HG02798 (cell line): ENCODE results near the gene PTER.

Experiments
- ATAC-seq: cut with Tn5 transposase; IDR thresholded peaks from one replicate; pipeline ENCODE4 v1.9.1; 2021; ENCODE audit warnings: mild to moderate bottlenecking; ENCODE audit not compliant: unreplicated experiment, poor library complexity

The PTER gene, protein sequence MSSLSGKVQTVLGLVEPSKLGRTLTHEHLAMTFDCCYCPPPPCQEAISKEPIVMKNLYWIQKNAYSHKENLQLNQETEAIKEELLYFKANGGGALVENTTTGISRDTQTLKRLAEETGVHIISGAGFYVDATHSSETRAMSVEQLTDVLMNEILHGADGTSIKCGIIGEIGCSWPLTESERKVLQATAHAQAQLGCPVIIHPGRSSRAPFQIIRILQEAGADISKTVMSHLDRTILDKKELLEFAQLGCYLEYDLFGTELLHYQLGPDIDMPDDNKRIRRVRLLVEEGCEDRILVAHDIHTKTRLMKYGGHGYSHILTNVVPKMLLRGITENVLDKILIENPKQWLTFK

DNA sequence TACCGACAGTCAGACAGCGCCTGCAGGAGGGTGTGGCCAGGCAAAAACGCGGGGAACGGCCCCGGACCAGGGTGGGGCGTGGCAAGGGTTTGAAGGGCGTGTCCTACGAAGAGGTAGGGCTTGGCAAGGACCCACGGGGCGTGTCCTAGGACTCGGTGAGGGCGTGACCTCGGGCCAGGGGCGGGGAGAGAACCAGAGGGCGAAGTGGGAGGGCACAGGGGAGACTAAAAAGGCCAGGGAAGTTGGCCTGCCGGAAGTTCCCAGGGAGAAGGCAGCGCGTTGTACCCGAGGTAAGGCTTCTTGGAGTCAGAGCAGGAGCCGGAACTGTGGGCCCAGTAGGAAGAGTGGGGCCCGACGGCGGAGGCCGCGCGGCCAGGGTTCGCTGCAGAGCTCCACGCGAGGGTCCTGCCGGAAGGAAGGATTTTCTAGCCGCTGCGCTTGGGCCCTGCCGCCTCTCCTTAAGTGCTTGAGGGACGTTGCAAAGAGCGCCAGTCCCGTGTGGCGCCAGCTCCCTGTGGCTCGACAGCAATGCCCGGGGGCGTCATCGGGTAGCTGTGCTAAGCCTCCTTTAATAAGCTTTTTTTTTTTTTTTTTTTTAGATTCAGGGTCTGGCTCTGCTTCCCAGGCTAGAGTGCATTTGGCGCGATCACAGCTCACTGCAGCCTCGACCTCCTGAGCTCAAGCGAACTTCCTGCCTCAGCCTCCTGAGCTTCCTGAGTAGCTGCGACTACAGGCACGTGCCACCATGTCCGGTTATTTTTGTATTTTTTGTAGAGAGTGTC, at the start of gene PTER:
Gene PTER, plus strand, starts transcription at position 253 of the 782 bp plus-strand sequence. CDS start 47,375 bp downstream, outside the sequence.
- ATAC-seq: peak; percentile 96

DNA sequence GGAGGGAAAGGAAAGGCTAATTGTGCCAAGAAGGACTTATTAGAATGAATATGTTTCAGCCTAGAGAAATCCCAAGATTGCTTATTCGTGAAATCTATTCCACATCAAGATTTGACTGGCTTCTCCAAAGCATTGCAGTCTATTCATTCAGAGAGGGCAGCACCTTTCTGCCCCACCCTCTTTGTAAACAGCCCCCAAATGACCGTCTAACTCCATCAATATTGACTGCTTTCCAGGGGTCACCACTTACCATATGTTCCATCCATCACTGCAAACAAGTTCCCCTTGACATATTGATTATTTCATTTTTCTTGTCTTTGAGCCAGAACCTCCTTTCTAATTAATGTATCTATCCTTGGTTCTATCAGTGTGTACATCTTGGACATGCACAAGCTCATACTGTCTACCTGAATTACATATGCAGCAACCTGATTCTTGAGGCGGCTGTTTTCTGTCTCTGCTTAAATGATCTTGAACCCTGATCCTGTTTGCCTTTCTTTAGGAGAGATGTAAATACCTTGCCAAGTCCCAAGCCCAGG, 44.2 kb upstream of the PTER start:
- no peak for ATAC-seq

DNA sequence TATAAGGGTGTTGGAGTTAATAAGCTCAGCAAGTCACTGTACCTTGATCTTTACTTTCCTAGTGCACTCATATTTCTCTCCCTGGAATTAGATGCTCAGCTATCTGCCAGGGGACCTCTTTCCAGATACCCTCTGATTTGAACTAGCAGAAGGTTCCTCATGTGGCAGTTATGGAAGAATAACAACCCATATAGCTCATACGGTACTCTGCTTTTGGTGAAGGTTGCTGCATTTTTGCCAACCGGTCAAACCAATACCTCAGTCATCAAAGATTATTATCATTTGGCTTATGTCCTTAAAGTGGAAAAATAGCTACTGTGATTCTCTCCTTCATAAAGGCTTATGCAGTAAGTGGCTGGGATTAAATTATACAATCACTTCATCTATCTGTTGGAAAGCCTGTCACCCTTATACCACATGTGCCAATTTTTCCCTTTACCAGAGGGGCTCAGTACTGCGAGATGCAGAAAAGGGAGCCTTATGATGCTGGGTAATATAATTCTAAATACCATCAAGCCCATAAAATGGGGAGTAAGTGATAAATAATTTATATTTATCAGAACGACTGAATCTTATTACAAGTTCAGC, 43.4 kb upstream of the PTER start:
- no peak for ATAC-seq

DNA sequence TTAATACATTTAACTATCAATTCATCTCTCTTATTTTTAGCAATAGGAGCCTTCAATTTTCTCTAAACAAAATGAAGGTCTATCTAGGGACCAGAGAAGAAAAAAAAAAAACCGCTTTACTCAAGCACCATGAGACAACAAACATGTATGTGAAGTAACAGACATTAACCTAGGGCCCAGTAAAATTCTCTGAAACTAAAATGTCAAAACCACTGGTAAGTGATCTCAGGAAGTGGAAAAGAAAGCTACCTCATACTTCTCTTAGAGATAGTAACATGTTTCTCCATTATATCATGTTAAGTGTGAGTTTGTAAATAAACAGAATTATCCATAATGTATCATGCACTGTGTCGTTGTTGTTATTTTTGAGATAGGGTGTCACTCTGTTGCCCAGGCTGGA, 35.4 kb upstream of the PTER start:
- ATAC-seq: no peak

DNA sequence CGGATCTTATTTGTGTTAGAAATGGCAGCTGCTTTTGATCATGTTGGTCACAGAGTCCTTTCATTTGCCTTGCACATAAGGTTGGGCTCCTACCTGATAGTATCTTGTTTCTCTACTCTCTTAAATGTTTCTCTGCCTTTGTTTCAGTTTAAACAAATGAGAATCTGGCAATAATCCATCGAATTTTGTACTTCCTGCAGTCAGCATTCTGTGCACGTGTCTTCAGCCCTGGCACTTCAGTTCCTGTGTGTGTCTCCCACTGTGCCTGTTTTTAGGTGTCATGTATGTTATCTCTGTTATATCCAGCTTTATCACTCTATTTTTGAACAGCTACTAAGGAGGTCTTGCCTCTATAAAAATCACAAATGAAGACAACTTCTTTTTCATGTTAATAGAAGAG, 28.4 kb upstream of the PTER start:
- no peak for ATAC-seq

DNA sequence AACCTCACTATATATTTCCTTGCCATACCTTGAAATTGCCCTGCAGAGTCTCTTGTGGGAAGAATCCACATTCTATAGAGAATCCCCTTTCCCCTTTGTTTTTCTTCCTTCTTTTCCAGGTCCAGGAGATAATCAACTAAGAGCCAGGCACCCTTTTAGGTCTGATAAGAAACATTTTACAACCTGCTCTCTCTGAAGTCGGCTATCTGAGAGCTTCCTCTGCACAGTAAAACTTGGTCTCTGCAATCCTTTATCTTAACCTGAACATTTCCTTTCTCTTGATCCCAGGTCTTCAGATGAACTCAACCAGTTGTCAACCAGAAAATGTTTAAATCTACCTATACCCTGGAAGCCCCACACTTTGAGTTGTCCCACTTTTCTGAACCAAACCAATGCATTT, 19.5 kb upstream of the PTER start:
- no peak for ATAC-seq

DNA sequence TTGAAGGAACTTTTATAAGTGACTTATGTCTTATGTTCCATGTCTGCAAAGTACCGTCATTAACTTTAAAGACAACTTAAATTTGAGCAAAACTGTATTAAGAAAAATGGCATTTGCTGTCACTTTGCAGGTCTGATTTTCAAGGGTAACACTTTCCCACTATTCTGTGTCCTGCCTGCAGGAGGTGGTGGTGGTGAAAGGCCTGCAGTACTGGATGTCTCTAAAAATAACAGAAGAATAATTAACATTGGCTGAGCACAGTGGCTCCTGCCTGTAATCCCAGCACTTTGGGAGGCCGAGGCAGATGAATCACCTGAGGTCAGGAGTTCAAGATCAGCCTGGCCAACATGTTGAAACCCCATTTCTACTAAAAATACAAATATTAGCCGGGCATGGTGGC, 13.2 kb upstream of the PTER start:
- ATAC-seq: no peak

DNA sequence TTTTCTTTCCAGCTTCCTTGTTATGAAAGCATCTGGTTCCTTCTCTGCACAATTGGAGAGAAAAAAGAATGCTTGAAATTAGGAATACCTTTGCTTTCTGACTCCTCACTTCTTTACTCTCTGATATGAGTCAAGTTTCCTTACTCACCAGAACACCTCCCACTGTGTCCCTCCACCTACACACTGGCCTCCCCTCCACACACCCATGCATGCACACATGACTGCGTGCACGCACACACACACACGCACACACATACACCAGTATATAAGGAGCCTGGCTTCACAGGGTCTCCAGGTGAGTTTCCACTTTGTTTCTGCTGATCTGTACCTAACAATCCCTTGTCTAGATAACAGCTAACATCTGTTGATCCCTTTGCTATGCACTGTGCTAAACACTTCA, 11.4 kb upstream of the PTER start:
- no peak for ATAC-seq

DNA sequence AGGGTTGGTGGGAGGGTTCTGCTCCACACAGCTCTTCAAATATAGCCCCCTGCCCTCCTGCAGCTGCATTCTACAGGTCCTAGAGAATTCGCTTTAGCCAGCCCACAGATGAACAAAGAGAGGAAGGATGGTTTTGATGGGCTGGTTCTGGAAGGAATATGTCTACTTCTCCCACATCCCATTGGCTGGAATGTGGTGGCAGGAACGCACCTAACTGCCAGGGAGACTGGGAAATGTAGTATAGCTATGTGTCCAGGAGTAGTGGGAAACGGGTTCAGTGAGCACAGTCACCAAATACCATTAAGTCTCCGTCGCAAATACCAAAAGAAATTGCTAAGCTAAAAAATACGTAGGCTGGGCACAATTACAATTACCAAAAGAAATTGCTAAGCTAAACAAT, 7.3 kb upstream of the PTER start:
- ATAC-seq: no peak

DNA sequence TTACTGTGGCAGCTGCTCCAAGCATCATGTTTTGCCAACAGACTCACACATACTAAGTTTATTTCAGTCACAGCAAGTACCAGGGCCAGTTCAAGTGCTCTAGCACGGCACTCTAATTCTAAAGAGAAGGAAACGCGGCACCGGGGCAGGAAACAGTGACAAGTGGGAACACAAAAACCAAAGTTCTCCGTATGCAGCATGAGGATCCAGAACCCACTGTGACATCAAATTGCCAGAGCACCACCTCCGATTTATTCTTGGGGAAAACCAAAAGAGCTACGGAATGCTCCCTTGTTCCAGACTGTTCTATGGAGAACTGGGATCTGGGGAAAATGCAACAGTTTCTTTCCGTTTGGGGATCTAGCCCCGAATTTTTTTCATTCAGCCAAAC, 448 bp upstream of the PTER start:
- ATAC-seq: peak; percentile 1

DNA sequence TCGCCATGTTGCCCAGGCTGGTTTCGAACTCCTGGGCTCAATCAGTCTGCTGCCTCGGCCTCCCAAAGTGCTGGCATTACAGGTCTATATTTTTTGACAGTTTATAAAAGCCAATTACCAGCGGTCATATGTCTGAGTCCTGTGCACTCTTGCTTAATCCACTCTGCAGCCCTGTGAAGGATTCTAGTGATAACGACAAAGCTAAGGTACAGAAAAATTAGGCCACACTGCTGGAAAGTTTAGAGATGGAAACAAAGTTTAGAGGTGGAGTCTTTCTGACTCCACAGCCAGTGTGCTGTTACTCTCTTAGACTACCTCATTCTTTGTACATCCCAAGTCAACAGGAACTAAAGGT, 707 bp downstream of the PTER start:
- ATAC-seq: no peak

DNA sequence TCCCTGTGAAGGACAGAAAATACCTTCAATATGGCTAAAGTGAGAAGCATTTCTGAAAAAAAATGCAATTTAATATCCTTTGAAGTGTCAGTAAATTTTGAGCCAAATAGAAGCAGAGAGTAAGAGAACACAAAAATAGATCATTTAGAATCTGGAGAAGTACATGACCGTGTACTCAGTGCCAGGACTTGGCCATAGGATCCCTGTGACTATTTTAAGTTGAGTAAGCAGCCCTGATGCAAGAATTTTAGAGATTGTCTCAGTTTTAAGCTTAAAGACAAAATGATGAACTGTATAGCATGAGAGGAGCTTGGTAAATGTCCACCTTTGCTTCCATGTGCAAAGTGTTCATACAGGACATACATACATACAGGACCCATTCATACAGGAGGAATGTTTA, 2.5 kb downstream of the PTER start:
- no peak for ATAC-seq

DNA sequence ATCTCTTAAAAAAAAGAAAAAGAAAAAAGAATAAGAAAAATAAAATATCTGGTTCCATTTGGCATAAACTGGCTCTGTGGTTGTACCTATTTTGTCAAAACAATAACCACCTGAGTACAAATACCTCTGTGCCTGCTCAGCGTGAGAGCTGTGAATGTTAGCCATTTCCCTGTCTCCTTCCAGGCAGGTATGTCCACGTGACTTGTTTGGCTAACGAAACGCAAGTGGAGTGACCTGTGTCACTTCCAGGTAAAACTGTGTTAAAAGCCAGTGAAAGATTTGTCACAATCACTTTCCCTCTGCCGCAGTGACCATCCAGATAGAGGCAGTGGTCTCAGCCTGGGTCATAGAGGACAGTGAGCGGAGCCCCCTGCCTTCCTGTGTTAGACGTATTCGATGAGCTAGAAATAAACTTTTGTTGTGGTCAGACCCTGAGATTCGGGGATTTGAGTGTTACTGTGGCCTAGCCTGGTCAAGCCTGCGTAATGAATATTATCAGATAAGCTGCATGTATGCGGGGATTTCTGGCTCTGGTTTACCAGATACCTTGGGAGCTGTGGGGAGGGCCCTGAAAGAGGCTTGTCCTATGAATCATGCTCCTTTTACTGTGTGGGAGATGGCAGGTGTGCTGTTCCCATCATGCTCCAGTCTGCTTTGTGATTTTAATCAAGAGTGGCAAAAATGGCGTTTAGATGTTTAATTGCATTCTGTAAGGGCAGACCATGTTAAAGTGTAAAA, 3.8 kb downstream of the PTER start:
- ATAC-seq: no peak

DNA sequence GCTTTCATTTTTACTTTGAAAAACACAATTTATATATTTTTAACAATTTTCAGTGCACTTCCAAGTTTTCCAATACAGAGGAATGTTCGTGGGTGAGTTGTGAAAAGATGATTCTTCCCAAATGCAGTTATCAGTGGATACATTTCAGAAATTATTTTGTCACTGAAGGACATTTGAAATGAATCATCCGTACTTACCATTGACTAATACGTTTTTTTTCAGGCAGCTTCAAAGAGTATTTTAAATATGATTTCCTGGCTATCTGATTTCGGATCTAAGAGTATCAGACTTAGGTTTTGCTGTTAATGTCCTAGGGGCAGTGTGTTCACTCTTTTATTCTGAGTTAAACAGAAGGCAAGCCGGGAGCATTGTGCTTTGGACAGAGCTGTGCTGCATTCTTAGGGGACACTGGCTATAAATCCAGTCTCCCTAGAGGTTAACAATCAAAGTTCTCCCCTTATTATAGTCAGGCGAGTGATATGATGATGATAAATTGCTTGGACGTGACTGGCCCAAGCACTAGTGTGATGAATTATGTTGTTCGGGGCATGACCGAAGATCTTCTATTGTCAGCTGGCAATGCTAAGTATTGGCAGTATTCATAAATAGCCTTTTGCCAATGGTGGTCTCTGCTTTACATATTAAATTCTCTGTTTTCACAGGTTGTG, 4.5 kb downstream of the PTER start:
- ATAC-seq: no peak

DNA sequence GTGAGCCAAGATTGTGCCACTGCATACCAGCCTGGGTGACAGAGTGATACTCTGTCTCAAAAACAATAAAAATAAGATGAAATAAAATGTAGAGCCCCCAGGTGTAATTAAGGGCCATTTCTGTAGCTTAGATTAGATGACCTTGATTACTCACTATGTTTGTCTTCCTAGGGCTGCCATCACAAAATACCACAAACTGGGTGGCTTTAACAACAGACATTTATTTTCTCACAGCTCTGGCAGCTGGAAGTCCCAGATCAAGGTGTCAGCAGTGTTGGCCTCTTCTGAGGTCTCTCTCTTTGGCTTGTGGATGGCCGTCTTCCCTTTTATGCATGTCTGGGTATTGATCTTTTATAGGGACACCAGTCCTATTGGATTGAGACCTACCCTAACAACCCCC, 6.1 kb downstream of the PTER start:
- ATAC-seq: no peak

DNA sequence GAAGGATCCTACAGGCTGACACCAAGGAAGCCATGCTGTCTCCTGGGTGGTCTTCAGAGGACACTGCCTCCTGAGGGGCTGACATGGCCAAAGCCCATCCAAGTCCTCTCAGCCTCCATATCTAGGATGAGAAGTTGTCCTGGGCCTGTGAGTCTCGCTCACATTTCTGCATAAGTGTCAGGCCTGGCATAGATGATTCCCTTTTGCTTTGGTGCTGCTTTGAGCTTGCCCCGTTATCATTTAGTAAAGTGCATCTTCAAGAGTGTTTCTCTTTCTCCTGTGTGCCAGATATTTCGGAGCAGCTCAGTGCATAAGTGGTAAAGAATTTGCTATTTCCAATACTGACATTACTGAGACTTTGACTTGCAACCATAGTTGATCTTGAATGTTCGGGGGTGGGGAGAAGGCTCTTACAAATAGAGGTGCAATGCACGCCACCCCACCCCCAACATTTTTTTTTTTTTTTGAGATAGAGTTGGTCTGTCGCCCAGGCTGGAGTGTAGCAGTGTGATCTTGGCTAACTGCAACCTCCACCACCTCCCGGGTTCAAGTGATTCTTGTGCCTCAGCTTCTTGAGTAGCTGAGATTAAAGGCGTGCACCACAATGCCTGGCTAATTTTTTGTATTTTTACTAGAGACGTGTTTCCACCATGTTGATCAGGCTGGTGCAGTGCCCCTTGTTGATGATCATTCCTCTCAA, 9.1 kb downstream of the PTER start:
- ATAC-seq: no peak

DNA sequence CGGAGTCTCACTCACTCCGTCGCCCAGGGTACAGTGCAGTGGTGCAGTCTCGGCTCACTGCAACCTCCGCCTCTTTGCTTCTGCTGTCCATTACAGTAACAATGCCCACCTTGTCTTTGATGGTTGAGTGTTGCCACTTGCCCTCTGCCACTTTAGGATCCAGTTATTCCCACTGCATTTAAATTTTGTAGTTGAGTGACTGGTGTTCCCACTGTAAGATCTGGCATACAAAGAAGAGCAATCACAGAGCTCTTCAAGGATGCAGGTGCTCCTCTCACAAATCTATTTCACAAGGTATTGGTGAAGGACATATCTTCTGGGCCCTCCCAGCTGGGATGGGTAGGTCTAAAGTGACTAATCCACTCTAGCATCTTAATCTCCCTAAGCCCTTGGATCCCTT, 12.6 kb downstream of the PTER start:
- ATAC-seq: no peak

DNA sequence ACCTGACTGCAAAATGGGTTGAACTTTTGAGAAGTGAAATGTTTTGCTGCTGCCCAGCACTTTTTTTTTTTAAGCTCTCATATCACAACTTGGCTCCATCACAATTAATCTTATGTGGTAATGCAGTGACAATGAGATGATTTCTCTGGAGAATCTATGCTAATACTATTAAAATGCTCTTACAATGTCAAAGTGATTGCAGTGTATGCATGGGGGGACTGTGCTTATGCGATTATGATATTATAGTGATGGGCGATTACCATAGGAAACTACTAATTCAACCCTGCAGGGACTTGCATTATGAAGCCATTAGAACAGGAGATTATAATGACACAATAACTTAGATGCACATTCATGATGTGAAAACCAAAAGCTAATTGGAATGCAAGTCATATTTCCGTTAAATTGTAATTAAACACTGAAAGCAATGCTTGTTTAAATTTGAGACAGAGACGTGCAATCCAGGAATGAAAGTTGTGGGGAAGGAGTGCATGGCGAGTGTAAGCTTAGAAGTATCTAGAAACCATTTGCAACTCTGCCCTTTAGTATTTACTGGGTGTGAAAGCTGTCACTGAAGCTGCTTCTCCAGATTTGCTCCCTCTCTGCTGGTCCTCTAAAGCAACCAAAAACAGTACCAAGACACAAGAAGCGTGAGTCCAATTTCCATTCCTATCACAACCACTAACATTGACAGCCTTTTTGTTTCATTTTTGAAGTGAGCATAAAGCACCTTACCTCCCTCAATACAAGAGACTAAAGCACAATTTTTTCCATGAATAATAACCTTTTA, 21.6 kb downstream of the PTER start:
- ATAC-seq: peak; percentile 70

DNA sequence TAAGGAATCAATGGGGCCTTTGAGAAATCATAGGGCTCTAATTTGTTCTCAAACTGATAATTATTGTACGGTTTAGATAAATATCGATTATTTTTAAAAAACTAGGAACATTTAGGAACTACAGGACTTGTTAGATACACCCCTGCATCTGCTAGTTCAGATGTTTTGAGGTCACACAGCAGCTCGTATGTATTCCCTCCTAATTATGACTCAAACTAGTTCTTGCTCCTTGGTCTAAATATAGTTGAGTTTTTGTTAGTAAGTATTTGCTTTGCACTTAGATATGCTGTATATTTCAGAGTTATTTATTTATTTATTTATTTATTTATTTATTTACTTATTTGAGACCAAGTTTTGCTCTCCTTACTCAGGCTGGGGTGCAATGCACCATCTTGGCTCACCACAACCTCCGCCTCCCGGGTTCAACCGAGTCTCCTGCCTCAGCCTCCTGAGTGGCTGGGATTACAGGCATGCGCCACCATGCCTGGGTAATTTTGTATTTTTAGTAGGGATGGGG, 22.7 kb downstream of the PTER start:
- ATAC-seq: no peak
